ENCODE data around the gene SAMD7. TPM values are rescaled to one million over a fixed set of nuclear protein-coding genes. Genes with fewer than 3 reads are reported as not detected.

The SAMD7 gene
- total and polyA plus RNA-seq, 12 donors = not detected

- H3K4me1 ChIP-seq (replicated peaks in 1 of 2) = no peaks in the 10 kb centered on the region
- no peak for DNase-seq
- H3K36me3 ChIP-seq (replicated peaks in 1 of 2) = no peaks in the 10 kb centered on the region
- H3K27me3 ChIP-seq = no peaks in the 10 kb centered on the region
- H3K27ac ChIP-seq = no peak overlapping the region
- no peak overlapping the region for H3K4me3 ChIP-seq
- intact Hi-C loops (cut with DNase I) = no loop called here
- peaks cover 0 to under 1% (median 0%) of the 10 kb centered on the region in 3 donors for H3K9me3 ChIP-seq (replicated peaks in 1 of 3)
- TF ChIP-seq POLR2A (IDR thresholded peaks at IDR 0.05) (no peak), CTCF (IDR thresholded peaks at IDR 0.05) (no peak)
Observed at GRCh38 chr3:169907476-169907875, 3.9 kb upstream of the SAMD7 start.

- Histone ChIP-seq H3K4me1 (replicated peaks in 1 of 2) (no peaks in the 10 kb centered on the region), H3K27ac (no peak overlapping the region), H3K4me3 (no peak overlapping the region), H3K36me3 (replicated peaks in 1 of 2) (no peaks in the 10 kb centered on the region), H3K27me3 (no peaks in the 10 kb centered on the region), H3K9me3 (replicated peaks in 1 of 3) (no peaks in the 10 kb centered on the region)
- DNase-seq = no peak
- WGBS, 4 donors = 78 to 91% (median 81%) methylated on average over 3 to 4 of the region's 4 CpGs
- intact Hi-C loops (cut with DNase I) = no loop called here
- no peak for TF ChIP-seq POLR2A (IDR thresholded peaks at IDR 0.05)
- TF ChIP-seq CTCF (IDR thresholded peaks at IDR 0.05) = no peak
Observed at GRCh38 chr3:169907944-169908343, 3.4 kb upstream of the SAMD7 start.

DNA sequence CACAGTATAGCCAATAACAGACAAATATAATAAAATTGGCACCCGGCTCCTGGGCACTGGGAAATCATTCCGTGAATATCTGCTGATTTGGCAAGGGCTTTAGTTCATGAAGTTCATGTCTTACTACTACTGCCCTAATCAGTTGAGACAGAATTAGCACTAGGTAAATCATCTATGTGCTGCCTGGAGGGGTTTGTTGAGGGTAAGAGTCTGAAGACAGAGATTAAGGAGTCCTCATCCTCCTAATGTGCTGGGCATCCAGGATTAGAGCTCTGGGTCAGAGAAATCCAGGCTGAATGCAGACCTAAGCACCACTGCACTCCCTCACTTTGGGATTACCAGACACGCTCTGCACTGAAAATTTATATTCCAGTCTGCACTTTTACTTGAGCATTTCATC, 2.0 kb downstream of the SAMD7 start:
- DNase-seq = no peak
- H3K4me1 ChIP-seq (replicated peaks in 1 of 2) = no peaks in the 10 kb centered on the region
- intact Hi-C loops (cut with DNase I) = no loop called here
- no peaks in the 10 kb centered on the region for H3K36me3 ChIP-seq (replicated peaks in 1 of 2)
- 87 to 93% (median 90%) methylated on average over 3 of the region's 3 CpGs for WGBS, 4 donors
- H3K9me3 ChIP-seq (replicated peaks in 1 of 3) = no peaks in the 10 kb centered on the region
- no peak overlapping the region for H3K27ac ChIP-seq
- TF ChIP-seq POLR2A (IDR thresholded peaks at IDR 0.05) = no peak
- TF ChIP-seq CTCF (IDR thresholded peaks at IDR 0.05) = no peak
- no peaks in the 10 kb centered on the region for H3K27me3 ChIP-seq
- H3K4me3 ChIP-seq = no peak overlapping the region

DNA sequence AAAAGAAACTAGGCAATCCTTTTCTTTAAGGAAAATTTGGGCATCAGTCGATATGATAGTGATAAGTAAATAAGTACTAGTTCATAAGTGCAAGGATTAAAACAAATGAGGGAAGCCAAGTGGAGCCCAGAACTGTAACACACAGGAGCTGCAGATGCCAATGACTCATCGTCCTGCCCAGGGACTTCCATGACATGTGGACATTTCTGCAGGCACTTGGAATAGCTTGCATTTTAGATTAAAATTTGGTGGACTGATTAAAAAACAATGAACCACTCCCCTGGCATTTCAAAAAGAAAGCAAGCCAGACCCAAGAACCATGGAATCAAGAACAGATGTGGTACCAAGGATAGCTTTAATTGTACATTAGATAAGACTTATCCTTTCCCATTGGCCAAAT, 2.9 kb downstream of the SAMD7 start:
- peak; percentile 21 to 69 (median 57) for DNase-seq
- H3K36me3 ChIP-seq (replicated peaks in 1 of 2) = no peaks in the 10 kb centered on the region
- H3K27ac ChIP-seq = no peak overlapping the region
- intact Hi-C loops (cut with DNase I) = no loop called here
- 32 to 48% (median 41%) methylated on average over 2 of the region's 2 CpGs for WGBS, 4 donors
- H3K4me1 ChIP-seq (replicated peaks in 1 of 2) = no peaks in the 10 kb centered on the region
- H3K27me3 ChIP-seq = no peaks in the 10 kb centered on the region
- TF ChIP-seq CTCF (IDR thresholded peaks at IDR 0.05) = no peak
- no peak for TF ChIP-seq POLR2A (IDR thresholded peaks at IDR 0.05)
- no peak overlapping the region for H3K4me3 ChIP-seq
- H3K9me3 ChIP-seq (replicated peaks in 1 of 3) = no peaks in the 10 kb centered on the region
